Gastroesophageal sphincter (tissue), 3 donors: Measurements from ENCODE around the gene TSPAN32.

Experiments used
- CTCF ChIP-seq, 4 experiments: fragments of 200-600 bp in 2 of 4; fragments of 450-650 bp in 2 of 4; sonication (generic) in 1 of 4; IDR thresholded peaks; one replicate each; pipeline ENCODE4 v1.5.1; 2017 to 2019; ENCODE audit warnings: antibody characterized with exemption in 4 of 4, mild to moderate bottlenecking in 2 of 4, moderate library complexity in 2 of 4
- EP300 ChIP-seq: sonication (generic); formaldehyde crosslinking; IDR thresholded peaks from one replicate; pipeline ENCODE4 v1.6.1; 2017; ENCODE audit warnings: antibody characterized with exemption, mild to moderate bottlenecking
- POLR2A ChIP-seq, 2 donors: fragments of 450-650 bp; IDR thresholded peaks; one replicate each; pipeline ENCODE4 v1.6.1; 2017; ENCODE audit warnings: antibody characterized with exemption in 2 of 2, mild to moderate bottlenecking in 2 of 2, moderate library complexity in 1 of 2
- POLR2AphosphoS5 ChIP-seq: sonication (generic); formaldehyde crosslinking; IDR thresholded peaks from one replicate; pipeline ENCODE4 v1.6.1; 2017; ENCODE audit warnings: antibody characterized with exemption

- no peak for TF ChIP-seq CTCF (IDR thresholded peaks at IDR 0.05)
- TF ChIP-seq POLR2AphosphoS5 = no peak
- TF ChIP-seq POLR2A (IDR thresholded peaks at IDR 0.05) = no peak
- no peak for TF ChIP-seq EP300
Observed at GRCh38 chr11:2325123-2325522, 23.3 kb downstream of the TSPAN32 start.
